HCEC 1CT (cell line): Measurements from ENCODE around the gene PGBD5.
"Not testable (repeated sequence)": the region's sequence is repeated elsewhere in the genome, so short reads cannot be mapped to it uniquely, and the experiment has no call there.

Experiments
- DNase-seq: peaks from one replicate; pipeline ENCODE4 v3.0.0-alpha.2; 2017

The PGBD5 gene, protein sequence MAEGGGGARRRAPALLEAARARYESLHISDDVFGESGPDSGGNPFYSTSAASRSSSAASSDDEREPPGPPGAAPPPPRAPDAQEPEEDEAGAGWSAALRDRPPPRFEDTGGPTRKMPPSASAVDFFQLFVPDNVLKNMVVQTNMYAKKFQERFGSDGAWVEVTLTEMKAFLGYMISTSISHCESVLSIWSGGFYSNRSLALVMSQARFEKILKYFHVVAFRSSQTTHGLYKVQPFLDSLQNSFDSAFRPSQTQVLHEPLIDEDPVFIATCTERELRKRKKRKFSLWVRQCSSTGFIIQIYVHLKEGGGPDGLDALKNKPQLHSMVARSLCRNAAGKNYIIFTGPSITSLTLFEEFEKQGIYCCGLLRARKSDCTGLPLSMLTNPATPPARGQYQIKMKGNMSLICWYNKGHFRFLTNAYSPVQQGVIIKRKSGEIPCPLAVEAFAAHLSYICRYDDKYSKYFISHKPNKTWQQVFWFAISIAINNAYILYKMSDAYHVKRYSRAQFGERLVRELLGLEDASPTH

DNA sequence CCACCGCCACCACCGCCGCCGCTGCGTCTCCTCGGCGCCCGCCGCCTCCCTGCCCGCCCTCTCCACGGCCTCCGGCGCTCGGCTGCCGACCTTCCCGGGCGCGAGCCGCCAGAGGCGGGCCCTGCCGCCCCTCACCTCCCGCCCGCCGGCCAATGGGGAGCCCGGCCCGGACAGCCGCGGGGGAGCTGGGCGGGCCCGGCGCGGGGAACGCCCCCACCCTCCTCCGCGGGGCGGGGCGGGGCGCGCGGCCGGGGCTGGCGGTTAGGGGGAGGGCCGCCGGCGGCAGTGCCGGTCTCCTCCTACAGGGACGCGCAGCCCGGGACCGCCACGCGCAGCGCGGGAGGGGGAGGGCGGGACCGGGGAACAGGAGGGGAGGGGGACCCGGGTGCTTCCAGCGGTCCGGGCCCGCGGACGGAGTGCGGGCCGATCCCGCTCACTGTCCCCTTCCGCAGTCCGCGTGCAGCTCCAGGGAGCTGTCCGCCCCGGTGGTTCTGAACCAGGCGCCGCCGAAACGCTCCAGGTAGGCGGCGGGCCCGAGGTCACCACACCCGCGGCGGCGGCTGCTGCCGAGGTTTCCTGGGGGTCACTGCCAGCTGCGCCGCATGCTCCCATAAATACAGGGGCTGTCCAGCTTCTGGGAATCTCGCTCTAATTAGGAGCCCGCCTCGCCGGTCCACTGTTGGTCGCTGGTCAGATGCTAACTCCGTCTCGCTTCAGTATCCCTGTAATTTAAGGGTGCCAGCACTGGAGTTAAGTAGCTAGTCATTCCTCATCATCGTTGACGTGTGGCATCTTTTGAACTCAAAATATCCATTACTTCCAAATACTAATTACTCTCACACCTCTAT lies at the start of gene PGBD5:
PGBD5 (minus strand) TSS at position 87 of the 848 bp plus-strand sequence. CDS start 404 bp downstream, outside the sequence.
- no peak for DNase-seq

DNA sequence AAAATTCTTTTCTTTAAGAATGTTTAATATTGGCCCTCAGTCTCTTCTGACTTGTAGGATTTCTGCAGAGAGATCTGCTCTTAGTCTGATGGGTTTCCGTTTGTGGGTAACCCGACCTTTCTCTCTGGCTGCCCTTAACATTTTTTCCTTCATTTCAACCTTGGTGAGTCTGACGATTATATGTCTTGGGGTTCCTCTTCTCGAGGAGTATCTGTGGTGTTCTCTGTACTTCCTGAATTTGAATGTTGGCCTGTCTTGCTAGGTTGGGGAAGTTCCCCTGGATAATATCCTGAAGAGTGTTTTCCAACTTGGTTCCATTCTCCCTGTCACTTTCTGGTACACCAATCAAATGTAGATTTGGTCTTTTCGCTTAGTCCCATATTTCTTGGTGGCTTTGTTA lies 48.8 kb upstream of the PGBD5 start:
- not testable (repeated sequence) for DNase-seq

DNA sequence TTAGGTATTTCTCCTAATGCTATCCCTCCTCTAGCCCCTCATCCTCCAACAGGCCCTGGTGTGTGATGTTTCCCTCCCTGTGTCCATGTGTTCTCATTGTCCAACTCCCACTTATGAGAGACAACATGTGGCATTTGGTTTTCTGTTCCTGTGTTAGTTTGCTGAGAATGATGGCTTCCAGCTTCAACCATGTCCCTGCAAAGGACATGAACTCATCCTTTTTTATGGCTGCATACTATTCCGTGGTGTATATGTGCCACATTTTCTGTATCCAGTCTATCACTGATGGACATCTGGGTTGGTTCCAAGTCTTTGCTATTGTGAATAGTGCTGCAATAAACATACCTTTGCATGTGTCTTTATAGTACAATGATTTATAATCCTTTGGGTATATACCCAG lies 44.6 kb upstream of the PGBD5 start:
- not testable (repeated sequence) for DNase-seq

DNA sequence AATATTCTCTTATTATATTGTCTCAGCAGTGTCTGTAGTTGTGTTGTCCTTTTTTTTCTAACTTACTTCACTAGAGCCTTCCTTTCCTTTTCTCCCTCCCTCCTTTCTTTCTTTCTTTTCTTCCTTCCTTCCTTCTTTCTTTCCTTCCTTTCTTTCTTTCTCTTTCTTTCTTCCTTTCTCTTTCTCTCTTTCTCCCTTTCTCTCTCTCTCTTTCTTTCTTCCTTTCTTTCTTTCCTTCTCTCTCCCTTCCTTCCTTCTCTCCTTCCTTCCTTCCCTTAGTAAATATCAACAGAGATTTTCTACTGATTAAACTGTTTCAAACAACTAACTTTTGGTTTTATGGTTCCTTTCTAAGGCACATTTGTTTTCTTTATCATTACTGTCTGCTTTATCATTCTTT lies 43.1 kb upstream of the PGBD5 start:
- no peak for DNase-seq

DNA sequence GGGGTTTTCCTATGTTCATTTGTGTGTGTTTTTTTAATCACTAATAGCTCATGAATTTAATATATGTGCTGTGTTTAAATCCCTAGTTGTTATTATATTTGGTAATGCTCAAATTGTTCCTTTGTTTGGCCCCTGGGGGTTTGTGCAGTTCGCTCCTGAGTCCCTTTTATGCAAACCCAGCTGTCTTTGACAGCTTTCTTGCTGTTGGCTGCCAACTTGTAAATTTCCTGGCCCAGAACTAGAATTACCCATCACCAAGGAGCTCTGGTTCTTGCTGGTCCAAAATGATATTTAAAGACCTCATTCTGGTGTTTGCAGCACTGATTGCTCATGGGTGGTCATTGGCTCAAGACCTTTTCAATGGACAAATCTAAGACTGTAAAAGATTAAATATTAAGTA lies 39.6 kb upstream of the PGBD5 start:
- no peak for DNase-seq

DNA sequence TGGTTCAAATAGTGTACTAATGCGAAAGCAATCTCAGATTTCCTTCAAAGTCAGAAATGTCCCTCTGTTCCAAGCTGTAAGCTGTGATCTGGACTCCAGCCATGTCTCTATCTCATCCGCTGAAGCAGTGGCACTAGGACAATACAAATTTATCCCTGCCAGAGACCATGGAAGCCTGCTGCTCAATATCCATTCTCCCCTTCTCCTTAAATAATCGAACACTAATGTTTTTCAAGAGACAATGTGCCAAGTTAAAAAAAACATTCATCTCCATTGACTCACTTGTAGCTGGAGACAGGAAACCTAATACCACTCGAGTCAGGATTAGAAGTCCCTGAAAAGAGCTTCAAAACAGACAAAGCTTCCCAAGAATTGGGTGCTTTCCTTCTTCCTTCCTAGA lies 38.5 kb upstream of the PGBD5 start:
- no peak for DNase-seq

DNA sequence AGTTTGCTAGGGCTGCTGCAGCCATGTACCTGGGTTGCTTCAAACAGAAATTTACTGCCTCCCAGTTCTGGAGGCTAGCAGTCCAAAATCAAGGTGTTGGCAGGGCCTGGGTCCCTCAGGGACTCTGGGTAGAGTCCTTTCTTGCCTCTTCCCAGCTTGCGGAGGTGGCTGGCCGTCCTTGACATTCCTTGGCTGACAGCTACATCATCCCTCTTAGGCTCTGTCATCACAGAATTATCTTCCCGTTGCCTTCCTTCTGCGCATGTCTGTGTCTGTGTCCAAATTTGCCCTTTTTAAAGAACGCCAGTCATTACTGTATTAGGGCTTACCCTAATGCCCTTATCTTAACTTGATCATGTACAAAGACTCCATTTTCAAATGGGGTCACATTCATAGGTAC lies 37.6 kb upstream of the PGBD5 start:
- no peak for DNase-seq

DNA sequence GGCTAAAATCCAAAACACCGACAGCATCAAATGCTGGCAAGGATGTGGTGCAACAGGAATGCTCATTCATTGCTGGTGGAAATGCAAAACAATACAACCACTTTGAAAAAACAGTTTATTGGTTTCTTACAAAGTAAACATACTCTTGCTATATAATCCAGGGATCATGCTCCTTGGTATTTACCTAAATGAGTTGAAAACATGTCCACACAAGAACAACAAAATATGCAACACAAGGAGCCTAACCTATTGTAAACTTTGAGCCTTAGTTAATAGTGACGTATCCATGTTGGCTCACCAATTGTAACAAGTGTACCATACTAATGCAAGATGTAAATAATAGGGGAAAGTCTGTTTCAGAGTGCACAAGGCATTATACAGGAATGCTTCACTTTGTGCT lies 37.2 kb upstream of the PGBD5 start:
- DNase-seq = no peak

DNA sequence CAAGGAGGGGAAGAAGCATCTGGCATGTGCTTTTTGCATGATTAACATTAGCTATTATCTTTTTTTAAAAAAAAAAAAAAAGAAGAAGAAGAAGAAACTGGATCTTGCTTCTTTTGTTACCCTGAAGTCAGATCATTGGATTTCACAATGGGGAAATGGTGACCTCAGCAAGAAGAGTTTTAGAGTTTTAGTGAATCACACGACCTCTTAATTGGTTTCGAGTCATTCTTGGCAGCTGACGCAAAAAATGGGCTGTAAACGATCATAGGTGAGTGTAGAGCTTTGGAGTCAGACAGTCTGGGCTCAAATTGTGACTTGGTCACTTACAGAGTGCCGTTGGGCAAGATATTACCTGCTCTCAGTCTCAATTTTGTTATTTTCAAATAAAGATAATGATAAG lies 33.3 kb upstream of the PGBD5 start:
- DNase-seq = no peak

DNA sequence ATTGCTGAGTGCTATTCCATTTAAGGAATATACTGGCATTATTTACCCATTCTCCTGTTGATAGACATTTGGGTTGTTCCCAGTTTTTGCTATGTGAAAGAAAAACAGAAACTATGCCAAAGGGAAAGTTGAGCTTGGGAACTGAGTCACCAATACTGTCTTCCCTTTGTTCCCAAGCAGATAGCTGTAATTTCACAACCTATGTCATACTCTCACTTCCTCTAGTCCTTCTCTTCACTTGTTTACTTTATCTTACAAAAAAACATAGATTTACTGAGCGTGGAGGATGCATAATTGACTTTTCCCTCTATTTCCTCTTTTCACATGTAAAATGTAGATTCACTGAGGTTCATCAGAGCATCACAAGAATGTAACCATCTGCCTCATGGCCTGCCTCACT lies 32.4 kb upstream of the PGBD5 start:
- no peak for DNase-seq

DNA sequence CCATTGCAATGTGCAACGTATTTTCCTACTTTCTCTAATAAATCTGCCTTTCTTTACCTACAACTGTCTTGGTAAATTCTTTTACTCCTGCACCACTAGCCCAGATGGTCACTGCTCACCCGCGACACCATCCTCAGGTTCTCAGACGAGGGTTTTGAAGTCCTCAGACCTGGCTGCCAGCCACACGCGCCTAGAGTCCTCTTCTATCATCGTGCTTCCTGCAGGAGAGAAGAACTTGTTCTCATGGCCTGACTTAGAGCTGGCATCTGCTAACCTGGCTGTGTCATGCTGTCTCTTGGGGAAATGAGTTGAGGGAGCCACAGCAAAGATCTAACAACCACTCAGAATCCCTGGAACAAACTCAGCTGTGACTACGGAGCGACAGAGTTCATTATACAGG lies 30.3 kb upstream of the PGBD5 start:
- no peak for DNase-seq

DNA sequence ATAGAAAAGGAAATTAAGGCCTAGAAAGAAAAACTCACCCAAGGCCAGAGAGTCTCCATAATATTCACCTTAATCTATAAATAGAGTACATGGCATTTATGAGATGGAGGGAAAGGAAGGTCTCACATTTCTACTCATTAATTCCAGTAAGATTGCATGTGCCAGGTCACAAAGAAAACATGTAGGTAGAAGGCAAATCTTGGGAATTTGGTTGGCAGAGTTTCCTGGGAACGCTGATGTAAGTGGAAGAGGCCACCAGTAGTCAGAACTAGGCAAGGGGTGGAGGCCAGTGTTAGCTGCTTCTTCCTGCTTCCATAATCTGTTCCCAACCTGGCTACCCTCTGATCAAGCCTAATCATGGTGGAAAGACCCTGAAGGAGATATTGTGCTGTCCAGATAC lies 29.2 kb upstream of the PGBD5 start:
- DNase-seq = no peak

DNA sequence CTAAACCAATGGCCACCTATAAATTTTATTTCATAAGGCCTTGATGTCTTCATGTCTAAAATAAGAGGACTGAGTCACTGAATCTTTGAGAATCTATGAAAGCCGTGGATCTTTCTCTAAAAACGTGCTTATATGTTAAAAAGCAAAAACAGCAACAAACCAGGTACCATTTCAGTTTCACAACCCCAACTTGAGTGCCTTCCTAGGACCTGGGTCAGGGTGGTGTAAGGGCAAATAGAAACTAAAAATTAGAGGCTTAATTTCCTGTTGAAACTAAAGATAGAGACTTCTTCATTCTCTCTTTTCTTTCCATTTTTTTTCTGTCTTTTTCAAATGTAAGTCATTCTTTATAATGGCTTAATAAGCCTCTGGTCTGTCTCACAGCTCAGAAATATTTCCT lies 27.2 kb upstream of the PGBD5 start:
- no peak for DNase-seq

DNA sequence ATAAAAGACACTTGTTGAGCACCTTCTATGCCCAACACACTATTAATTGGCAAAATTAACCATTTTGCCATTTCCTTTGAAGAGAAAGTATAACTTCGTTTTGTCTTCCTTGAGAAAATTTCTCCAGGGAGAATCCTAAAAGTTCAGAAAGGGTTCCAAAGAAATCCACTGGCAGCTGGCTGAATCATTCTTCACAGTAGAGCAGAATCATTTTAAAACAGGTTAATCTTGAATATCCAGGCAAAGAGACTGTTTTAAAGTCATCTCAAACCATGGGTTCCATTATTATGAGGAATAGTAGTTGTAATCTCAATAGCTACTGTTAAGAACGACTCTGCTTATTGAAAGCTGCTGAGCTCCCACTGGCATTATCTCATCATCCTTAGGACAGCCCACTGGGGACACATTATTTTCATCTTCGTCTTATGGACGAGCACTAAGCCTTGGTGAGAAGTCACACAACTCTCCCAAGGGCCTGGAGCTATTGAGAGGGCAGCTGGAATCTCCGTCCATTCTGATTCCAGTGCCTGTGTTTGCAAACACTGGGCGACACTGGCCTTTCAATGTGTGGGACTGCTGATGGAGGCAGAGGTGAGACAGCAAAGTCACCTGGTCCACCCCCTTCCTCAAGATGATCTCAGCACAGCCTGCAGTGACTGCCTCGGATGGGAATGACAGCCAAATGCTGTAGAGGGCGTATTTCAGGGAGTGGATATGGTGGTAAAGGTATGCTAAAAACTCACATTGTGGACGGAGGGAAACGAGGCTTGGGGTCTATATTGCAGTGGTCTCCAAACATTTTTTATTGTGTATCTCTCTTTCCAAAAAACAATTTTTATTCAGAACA lies 15.3 kb upstream of the PGBD5 start:
- no peak for DNase-seq

DNA sequence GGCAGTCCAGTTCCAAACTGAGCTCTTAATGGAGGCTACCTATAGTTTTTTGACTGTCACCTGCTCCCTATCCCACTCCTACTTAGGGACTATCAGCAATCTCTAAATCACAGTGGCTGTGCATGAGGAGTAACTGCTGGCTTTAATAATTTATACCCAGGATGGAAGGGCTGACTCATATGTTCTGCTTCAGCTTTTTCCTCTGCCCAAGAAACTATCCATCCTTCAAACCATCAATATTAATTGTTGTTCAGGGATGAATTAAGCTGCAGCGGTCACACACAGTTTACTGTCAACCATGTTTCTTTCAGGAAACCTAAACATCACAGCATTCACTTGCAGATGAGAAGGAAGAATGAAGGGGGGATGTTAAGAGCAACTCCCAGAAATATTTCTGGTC lies 9.0 kb upstream of the PGBD5 start:
- no peak for DNase-seq

DNA sequence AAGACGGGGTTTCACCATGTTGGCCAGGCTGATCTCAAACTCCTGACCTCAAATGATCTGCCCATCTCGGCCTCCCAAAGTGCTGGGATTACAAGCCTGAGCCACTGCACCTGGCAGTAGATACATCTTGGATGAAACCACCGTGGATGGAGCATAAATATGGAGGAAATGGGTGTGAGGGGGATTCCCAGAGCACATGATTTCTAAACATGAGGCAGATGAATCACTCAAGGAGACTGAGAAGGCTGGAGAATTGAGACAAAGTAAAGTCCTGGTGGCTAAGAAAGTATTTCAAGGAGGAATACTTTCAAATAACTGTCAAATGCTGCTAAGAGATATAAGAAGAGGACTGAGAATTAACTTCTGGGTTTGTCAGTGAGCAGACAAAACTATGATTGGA lies 5.4 kb upstream of the PGBD5 start:
- no peak for DNase-seq

DNA sequence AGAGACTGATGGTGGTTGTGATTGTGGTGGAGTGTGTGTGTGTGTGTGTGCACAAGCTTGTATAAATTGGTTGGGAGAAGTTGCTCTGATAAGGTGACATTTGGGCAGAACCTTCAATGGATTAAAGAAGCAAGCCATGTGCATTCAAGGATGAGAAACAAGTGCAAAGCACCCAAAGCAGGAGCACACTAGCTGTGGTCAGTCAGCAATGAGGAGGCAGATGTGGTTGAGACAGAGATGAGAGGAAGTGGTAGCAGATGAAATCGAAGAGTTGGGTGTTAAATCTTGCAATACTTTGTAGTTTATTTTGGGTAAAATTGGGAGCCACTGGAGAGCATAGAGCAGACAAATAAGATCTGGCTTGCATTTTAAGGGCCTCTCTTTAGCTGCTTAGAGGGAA lies 4.4 kb upstream of the PGBD5 start:
- no peak for DNase-seq

DNA sequence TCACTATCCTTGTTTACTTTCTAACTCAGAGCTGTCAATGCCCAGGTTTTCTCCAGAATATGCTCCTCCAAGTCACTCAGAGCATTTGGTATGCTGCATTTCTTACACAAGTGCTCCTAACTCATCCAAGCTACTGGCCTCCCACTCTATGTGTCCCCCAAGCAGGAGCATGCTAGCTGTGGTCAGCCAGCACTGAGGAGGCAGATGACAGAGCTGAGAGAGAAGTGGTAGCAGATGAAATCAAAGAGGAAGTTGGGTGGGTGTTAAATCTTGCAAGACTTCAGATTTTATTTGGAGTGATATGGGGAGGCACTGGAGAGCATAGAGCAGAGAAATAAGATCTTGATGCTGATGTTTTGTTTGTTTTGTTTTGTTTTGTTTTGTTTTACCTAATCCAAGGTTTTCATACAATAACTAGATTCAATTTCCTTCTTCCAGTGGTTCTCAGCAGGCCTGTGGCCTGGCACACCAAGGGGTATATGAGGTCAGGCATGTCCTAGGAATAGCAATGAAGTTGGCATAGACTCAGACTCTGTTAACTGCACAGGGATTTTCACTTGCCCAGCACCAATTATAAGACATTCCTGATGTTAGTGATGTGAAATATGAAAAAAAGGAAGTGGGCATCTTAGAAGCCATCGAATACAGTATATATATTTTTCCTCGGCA lies 3.1 kb upstream of the PGBD5 start:
- DNase-seq = no peak

DNA sequence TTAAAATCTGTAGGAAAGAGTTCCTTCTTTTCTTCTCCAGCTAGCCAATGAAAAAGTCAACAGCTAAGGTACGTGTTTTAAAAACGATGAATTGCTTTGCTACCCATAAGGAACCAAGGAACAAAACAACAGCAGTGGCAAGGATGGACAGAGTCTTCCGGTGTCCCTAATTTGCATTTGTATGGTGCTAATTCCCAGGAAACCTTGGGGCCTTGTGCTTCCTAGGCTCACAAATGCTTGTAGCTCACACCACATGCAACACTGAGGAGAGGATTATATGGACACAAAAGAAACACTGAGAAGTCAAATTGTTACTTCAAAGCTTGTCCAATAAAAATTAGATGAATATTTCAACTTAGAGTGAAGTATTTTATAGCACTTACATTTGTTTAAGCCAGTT lies 1.8 kb upstream of the PGBD5 start:
- DNase-seq = no peak

DNA sequence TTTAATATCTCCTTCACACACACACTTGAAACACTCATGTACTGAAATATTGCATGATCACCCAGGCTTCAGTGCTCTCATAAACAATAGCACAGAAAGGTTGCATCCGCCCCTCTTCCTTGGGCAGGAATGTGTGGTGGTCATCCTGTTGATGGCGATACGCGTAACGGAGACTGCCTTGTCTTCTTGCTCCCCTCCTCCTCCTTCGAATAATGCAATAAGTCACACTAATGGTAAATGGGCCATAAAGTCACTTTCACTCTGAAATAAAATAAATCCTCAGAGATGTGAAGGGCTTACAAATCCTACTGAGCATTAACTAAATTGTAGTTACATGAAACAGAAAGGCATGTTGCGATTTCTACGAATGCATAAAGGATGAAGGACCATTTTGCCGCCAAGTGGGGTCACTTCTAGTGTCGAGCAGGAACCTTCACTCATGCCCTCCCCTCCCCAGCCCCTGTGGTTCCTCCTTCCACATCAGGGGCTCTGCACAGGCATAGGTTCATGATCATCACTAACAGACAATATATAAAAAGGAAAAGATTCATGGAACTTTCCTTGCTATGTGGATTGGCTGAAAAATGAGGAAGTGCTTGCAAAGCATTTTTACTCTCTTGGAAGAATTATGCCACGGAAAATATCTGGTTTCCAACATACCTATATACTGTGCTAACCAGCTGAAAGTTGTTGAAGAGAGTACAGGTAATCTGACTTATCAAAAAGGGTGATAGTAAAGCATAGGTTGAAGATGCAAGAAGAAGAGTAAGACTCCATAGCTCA lies 1.2 kb upstream of the PGBD5 start:
- no peak for DNase-seq

DNA sequence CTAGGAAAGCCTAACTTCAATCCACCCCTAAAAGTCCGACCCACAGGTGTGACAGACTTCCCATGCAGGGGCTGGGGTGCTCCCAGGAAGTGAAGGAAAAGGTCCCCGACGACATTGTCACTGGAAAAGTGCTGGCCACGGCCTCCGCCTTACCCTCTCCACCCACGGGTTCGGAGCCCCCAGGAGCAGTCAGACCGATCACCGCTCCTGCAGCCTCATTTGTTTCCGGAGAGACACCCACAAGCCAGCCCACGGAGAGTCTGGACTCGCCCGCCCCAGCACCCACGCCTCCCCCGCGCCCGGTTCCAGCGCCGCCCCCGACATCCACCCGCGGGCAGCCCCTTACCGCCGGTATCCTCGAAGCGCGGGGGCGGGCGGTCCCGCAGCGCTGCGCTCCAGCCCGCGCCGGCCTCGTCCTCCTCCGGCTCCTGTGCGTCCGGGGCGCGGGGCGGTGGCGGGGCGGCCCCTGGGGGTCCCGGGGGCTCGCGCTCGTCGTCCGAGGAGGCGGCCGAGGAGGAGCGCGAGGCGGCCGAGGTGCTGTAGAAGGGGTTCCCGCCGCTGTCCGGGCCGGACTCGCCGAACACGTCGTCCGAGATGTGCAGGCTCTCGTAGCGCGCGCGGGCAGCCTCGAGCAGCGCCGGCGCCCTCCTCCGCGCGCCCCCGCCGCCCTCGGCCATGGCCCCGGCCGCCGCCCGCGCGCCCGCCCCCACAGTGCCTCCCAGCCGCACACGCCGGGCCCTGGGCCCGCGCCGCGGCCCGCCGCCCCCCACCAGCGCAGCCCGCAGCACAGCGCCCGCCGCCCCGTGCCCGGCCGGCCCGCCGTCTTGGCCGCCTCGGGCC lies 660 bp downstream of the PGBD5 start:
- DNase-seq = no peak
